NCI-H146 (cell line): Measurements from ENCODE around the gene OSR1.
A peak's percentile ranks its signal among the peaks of the same experiment; 100 is the strongest.
"Not testable (repeated sequence)": the region's sequence is repeated elsewhere in the genome, so short reads cannot be mapped to it uniquely, and the experiment has no call there.

Source experiments
- DNase-seq: peaks from one replicate; lab custom pipeline; 2025; lab: John Stamatoyannopoulos, UW

The OSR1 gene

DNA sequence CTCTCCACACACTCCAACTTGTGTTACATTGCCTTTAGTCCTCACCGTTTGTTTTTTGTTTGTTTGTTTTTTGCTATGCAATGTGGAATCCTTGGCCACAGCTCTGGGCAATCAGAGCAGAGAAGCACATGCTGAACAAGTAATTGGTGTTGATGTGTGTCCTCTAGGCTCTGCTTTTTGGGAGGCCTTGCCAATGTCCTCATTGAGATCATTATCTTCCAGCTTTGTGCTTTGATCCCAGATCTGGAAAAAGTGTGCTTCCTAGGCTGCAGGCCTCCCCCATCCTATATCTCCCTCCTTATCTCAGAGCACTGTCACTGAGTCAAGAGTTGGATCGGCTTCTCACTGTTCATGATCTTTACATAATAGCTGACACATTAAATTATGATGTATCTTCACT, 25.9 kb downstream of the OSR1 start:
- DNase-seq: no peak

DNA sequence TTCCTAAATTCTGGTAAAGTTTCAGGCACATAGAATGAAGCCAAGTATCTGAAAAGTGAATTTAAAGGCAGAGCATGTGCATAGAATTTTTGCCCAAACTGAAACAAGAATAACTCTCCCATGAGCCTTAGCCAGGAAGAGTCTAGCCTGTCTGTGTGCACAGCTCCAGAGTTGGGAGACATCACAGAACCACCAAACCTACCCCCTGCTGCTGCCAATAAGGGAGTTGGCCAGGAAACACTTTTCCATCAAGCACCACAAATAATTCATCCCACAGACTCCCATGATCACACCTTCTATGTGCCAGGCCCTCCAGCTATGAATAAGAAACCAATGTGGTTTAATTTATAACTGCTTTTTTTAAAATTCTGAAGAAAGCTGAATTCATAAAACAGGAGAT, 27.0 kb downstream of the OSR1 start:
- no peak for DNase-seq

DNA sequence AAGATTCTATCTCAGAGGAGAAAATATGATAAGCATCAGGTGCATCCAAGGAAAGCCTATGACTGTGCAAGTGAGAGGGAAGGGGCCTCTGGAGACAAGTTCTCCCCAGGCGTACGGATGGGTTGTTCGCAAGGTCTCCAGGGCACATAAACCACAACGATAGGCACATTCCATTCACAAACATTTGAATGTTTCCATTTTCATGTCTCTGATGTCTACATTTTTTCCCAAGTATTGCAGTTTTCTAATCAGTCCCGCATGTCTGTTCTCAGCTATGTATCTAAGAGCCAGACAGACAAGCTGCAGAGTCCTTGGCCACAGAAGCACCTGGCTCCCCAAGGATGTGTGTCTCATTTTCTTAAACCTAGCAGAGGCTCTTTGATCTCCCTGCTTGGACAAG, 28.0 kb downstream of the OSR1 start:
- DNase-seq: no peak

DNA sequence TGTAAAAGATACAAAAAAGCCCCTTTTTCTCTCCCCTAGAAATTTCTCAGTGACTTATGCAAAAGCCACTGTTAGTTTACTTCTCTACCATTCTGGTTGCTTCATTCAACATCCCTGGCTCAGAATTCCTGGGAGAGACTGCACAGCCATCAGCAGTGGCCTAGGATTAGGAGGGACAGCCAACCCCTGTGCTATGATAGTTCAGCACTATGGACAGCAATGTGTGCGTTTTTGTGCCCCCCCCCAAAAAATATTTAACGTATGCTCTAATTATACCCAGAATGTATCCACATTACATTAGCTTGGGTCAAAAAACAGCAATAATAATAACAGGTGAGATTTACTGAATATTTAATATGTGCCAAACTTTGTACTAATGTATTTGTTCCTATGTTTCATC, 29.0 kb downstream of the OSR1 start:
- no peak for DNase-seq

DNA sequence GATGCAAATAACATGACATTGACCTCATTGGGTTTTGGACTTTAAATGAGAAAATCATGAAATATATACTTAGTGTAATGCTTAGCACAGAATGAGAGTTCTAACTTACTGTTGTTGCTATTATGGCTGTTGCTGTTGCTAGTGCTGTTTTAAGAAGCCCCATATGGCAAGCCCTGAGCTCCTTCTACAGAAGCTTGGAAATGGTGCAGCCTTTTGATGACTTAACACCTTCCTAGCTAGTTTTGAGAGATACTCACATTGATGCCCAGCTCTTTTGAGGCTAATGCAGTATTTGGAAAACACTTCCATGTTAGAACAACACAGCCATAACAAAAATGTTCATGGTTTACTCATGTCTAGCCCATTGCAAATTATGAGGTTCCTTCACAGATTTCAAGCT, 30.9 kb downstream of the OSR1 start:
- DNase-seq: no peak

DNA sequence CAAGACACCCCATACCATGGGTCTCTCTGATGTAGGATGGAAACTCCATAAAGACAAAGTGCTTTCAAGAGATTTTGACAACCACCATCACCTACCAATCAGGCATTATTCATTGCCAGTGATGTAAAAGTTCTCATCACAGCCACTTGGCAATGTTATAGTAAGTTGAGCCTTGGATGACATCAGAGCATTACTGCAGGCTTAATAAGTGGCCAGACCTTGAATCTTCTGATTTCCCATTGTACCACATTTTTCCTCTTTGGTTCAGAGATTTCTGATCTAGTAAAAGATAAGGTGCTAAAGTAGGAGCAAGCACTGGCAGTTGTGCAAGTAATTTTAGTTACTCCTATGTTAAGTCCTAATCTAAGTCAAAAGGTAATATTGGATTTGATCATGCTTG, 36.5 kb downstream of the OSR1 start:
- DNase-seq: no peak

DNA sequence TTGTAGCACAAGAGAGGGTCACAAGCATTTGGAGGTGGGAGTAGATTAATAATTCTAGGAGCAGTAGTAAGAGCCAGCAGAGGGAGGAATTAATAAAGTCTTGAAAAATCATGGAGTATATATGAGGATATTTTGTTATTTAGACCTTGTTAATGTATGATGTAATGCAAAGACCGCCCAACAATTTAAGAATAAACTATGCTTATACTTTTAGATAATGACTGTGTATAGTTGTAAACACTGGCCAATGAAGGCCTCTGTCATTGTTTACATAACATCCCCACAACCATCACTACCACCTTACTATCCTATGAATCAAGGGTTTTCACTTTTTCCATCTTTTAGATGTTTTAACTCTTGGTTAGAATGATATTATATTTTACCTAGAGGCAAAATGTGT, 37.6 kb downstream of the OSR1 start:
- DNase-seq: no peak

DNA sequence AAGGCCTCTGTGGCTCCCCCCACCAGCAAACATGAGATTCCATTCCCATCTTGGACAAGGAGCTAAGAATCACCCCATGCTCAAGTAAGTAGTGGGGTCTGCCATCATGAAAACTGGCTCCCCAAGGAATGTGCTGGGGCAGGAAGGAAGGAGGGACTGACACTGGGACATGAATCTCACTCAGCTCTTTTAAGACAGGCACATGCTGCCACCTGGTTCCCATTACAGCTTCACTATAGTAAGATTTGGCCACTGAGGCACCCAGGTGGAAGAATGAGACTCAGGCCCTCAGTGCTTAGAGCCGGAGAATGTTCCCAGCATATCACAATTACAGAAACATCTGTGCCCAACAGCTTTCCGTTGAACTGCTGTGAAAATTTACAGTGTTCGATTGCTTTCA, 38.7 kb downstream of the OSR1 start:
- DNase-seq: no peak

DNA sequence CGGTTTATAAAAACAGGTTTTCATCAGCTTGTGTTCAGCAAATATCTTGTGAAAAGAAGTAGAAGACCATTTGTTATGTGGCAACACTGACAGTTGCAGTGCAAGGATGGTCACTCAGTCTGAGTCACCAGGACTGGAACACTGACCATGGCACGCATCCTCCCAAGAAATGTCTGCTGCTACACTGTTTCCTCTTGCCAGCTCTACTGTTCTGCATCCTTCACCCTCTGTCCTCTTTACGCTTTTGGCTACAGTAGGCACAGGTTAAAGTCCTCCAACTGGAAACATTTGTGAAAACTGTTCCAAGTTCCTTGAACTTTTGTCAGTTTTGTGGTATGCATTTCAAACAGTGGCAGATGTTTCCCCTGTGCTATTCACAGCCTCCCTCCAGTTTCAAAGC, 39.4 kb downstream of the OSR1 start:
- no peak for DNase-seq

DNA sequence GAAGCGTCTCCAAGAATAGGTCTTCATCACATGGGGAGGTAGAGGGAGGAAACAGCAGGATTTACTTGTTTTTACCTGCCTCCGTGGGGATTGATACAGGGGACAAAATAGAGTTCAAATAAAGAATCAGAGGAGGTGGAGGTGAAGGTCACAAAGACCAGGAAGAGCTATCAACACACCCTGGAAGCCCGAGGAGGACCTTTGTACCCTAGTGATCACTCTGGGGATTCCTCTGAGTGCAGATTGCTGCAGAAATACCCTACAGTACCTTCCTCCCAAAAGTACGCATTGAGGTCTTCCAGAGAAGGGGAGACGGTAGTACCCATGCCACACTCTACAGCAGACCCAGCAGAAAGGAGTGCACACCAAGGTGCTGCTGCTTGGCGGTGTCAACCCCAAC, 44.9 kb downstream of the OSR1 start:
- no peak for DNase-seq

DNA sequence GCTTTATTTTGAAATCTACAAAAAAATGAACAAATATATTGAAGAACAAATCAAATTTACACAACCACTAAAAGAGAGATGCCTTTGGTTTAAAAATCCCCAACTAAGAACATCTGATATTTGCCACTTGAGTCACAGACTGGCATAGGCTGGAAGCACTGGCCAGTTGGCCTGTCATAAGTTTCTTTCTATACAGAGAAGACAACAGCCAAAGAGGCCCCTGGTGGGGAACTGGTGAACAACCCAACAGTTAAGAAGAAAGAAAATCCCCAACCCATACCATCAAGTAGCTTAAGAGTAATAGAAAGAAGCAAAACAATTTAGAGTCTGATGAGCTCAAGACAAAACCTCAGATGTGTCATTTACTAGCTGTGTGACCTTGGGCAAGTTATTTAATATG, 45.5 kb downstream of the OSR1 start:
- no peak for DNase-seq

DNA sequence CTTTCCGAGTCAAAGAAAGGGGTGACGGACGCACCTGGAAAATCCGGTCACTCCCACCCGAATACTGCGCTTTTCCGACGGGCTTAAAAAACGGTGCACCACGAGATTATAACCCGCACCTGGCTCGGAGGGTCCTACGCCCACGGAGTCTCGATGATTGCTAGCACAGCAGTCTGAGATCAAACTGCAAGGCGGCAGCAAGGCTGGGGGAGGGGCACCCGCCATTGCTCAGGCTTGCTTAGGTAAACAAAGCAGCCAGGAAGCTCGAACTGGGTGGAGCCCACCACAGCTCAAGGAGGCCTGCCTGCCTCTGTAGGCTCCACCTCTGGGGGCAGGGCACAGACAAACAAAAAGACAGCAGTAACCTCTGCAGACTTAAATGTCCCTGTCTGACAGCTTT, 52.4 kb downstream of the OSR1 start:
- not testable (repeated sequence) for DNase-seq

DNA sequence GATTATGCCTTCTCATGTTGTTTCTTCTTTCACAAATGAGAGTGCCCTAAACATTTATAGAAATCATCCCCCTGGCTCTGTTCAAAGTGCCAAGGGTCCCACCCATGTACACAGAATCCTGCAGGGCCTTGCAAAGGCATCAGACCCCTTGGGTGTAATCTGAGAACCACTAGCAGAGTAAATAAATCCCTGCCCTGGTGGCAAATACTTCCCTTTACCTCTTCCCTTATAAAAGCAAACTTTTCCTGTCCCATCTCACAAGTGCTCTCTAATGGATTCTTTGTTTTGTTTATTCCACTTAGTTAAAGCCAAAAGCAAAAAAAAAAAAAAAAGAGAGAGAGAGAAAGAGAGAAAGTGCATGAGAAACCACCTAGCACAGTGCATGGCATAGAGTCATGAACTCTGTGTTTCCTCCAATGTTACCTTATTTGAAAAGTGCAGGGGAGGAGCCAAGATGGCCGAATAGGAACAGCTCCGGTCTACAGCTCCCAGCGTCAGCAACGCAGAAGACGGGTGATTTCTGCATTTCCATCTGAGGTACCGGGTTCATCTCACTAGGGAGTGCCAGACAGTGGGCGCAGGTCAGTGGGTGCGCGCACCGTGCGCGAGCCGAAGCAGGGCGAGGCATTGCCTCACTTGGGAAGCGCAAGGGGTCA, 52.9 kb downstream of the OSR1 start:
- DNase-seq: peak; percentile 16

DNA sequence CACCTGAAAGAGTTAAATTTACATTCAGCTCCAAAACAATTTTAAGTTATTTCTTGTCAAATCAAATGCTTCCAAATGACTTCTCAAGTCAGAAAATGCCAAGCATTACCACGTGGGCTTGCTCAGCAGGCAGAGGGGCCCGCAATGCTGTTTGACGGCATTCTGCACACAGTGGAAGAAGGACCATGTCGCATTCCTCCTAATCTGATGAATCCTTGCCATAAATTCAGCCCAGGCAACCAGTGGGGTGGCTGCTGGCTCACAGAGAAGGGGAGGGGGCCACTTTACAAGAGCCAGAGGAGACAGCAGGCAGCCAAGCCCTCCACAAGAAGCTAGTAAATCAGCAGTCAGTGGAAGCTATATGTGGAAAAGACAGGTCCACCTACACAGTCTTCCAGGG, 56.7 kb downstream of the OSR1 start:
- DNase-seq: no peak
